ENCODE measurements around the gene KNTC1. TPM values are rescaled to one million over a fixed set of nuclear protein-coding genes. Genes with fewer than 3 reads are reported as not detected.
"Not testable (repeated sequence)": the region's sequence is repeated elsewhere in the genome, so short reads cannot be mapped to it uniquely, and the experiment has no call there.

The KNTC1 gene
- total RNA-seq, 1 experiment from 2014 or later = 71.3 TPM

DNA sequence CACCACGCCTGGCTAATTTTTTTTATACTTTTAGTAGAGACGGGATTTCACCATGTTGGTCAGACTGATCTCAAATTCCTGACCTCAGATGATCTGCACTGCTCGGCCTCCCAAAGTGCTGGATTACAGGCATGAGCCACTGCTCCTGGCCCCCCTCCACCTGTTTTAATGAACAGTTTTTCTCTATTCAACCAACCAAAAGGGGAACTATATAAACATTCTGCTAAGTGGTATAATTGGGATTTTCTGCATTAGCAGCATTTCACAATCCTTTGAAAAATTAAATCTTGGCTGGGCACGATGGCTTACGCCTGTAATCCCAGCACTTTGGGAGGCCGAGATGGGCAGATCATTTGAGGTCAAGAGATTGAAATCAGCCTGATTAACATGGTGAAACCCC, 44.8 kb downstream of the KNTC1 start:
- no peaks in the 10 kb centered on the region for H3K4me1 Mint-ChIP-seq
- Histone ChIP-seq H3K4me1 (ENCODE audit: insufficient read depth, low read length) (no peaks in the 10 kb centered on the region), H3K23me2 (ENCODE audit: insufficient read length, low read depth, low read length, poor library complexity, severe bottlenecking) (no peaks in the 10 kb centered on the region), H3K79me2 (ENCODE audit: insufficient read depth, low read length) (no peaks in the 10 kb centered on the region), H3K18ac (ENCODE audit: insufficient read length, low read depth, low read length) (no peak overlapping the region), H2BK12ac (ENCODE audit: insufficient read length, low read depth, low read length) (no peak overlapping the region), H3K9ac (ENCODE audit: extremely low read depth, insufficient read length, low read length) (no peak overlapping the region), H3K56ac (ENCODE audit: insufficient read length, low read depth, low read length) (no peak overlapping the region), H4K5ac (ENCODE audit: insufficient read length, low read depth, low read length) (no peak overlapping the region), H3T11ph (ENCODE audit: low read length) (no peak overlapping the region), H2AK5ac (ENCODE audit: insufficient read length, low read length) (no peak overlapping the region), H3K14ac (ENCODE audit: insufficient read depth, low read length) (no peak overlapping the region), H2AFZ (ENCODE audit: low read length) (no peak overlapping the region), H3K27ac (ENCODE audit: insufficient read length, low read depth, low read length) (no peak overlapping the region), H3K4ac (ENCODE audit: low read depth, low read length) (no peak overlapping the region), H3K79me1 (ENCODE audit: insufficient read depth, low read depth, low read length, poor library complexity, severe bottlenecking) (no peaks in the 10 kb centered on the region), H3K4me2 (ENCODE audit: insufficient read depth, insufficient read length, low read length) (no peak overlapping the region), H4K91ac (ENCODE audit: insufficient read length, low read depth, low read length) (no peak overlapping the region), H4K20me1 (ENCODE audit: control insufficient read depth, insufficient read depth, insufficient read length) (no peaks in the 10 kb centered on the region), H2BK120ac (ENCODE audit: low read depth, low read length, poor library complexity, severe bottlenecking) (no peak overlapping the region), H2BK15ac (ENCODE audit: low read depth, low read length) (no peak overlapping the region), H2BK20ac (ENCODE audit: low read depth, low read length, poor library complexity, severe bottlenecking) (no peak overlapping the region), H3K9me3 (ENCODE audit: control insufficient read depth, low read depth, low read length) (no peaks in the 10 kb centered on the region), H3K27me3 (ENCODE audit: insufficient read depth, low read length) (no peaks in the 10 kb centered on the region), H3K23ac (ENCODE audit: insufficient read length, low read depth, low read length) (no peak overlapping the region), H4K8ac (replicated peaks; ENCODE audit: insufficient read length, low read depth, low read length) (no peak overlapping the region), H2BK5ac (ENCODE audit: insufficient read length, low read length) (no peak overlapping the region)
- peaks cover 40 to 74% (median 72%) of the 10 kb centered on the region in 3 experiments; a peak in 6 of 7 replicates for H3K36me3 Mint-ChIP-seq (ENCODE audit: insufficient read depth in 1 of 3, low read depth in 3 of 3)
- no CpG with 5 or more reads among the region's 6 CpGs for WGBS (ENCODE audit: extremely low coverage, insufficient read length, low lambda C conversion rate)
- TF ChIP-seq CTCF (conservative IDR thresholded peaks at IDR 0.05) = no peak
- no peak for DNase-seq
- H3K9me3 Mint-ChIP-seq = no peaks in the 10 kb centered on the region
- H3K27me3 Mint-ChIP-seq (ENCODE audit: low read depth) = no peaks in the 10 kb centered on the region
- no peak overlapping the region; a peak in 1 of 7 replicates for H3K27ac Mint-ChIP-seq
- no peak overlapping the region for H3K4me3 Mint-ChIP-seq

- H2BK5ac ChIP-seq (ENCODE audit: insufficient read length, low read length); H3K23ac ChIP-seq (ENCODE audit: insufficient read length, low read depth, low read length); H2BK20ac ChIP-seq (ENCODE audit: low read depth, low read length, poor library complexity, severe bottlenecking); DNase-seq; H4K5ac ChIP-seq (ENCODE audit: insufficient read length, low read depth, low read length); H2BK12ac ChIP-seq (ENCODE audit: insufficient read length, low read depth, low read length); H3K18ac ChIP-seq (ENCODE audit: insufficient read length, low read depth, low read length); H3K27ac ChIP-seq (ENCODE audit: insufficient read length, low read depth, low read length); H3K23me2 ChIP-seq (ENCODE audit: insufficient read length, low read depth, low read length, poor library complexity, severe bottlenecking); H3K4me1 Mint-ChIP-seq; H3K79me2 ChIP-seq (ENCODE audit: insufficient read depth, low read length); H4K8ac ChIP-seq (replicated peaks; ENCODE audit: insufficient read length, low read depth, low read length); H2BK15ac ChIP-seq (ENCODE audit: low read depth, low read length); H3K27ac Mint-ChIP-seq; H4K20me1 ChIP-seq (ENCODE audit: control insufficient read depth, insufficient read depth, insufficient read length); H3K4me3 Mint-ChIP-seq; H2AK5ac ChIP-seq (ENCODE audit: insufficient read length, low read length); H3K4ac ChIP-seq (ENCODE audit: low read depth, low read length); H2AFZ ChIP-seq (ENCODE audit: low read length); H4K91ac ChIP-seq (ENCODE audit: insufficient read length, low read depth, low read length); H3K4me1 ChIP-seq (ENCODE audit: insufficient read depth, low read length); H3K79me1 ChIP-seq (ENCODE audit: insufficient read depth, low read depth, low read length, poor library complexity, severe bottlenecking); H3K56ac ChIP-seq (ENCODE audit: insufficient read length, low read depth, low read length); H3K9me3 ChIP-seq (ENCODE audit: control insufficient read depth, low read depth, low read length); H3K27me3 Mint-ChIP-seq (ENCODE audit: low read depth); H2BK120ac ChIP-seq (ENCODE audit: low read depth, low read length, poor library complexity, severe bottlenecking); H3K4me2 ChIP-seq (ENCODE audit: insufficient read depth, insufficient read length, low read length); H3T11ph ChIP-seq (ENCODE audit: low read length); H3K9ac ChIP-seq (ENCODE audit: extremely low read depth, insufficient read length, low read length); H3K9me3 Mint-ChIP-seq; H3K14ac ChIP-seq (ENCODE audit: insufficient read depth, low read length); H3K27me3 ChIP-seq (ENCODE audit: insufficient read depth, low read length): not testable (repeated sequence)
- peaks cover 40 to 84% (median 68%) of the 10 kb centered on the region in 3 experiments for H3K36me3 Mint-ChIP-seq (ENCODE audit: insufficient read depth in 1 of 3, low read depth in 3 of 3)
- WGBS (ENCODE audit: extremely low coverage, insufficient read length, low lambda C conversion rate) = no CpG with 5 or more reads among the region's 2 CpGs
Measured at GRCh38 chr12:122583294-122583693, 56.2 kb downstream of the KNTC1 start.

All from H9 (cell line).